HG03095 (cell line): Measurements from ENCODE around the gene PLAC1.

ENCODE experiments used
- ATAC-seq: cut with Tn5 transposase; IDR thresholded peaks from one replicate; pipeline ENCODE4 v1.9.1; 2021; ENCODE audit warnings: moderate library complexity; ENCODE audit not compliant: unreplicated experiment

PLAC1 gene

DNA sequence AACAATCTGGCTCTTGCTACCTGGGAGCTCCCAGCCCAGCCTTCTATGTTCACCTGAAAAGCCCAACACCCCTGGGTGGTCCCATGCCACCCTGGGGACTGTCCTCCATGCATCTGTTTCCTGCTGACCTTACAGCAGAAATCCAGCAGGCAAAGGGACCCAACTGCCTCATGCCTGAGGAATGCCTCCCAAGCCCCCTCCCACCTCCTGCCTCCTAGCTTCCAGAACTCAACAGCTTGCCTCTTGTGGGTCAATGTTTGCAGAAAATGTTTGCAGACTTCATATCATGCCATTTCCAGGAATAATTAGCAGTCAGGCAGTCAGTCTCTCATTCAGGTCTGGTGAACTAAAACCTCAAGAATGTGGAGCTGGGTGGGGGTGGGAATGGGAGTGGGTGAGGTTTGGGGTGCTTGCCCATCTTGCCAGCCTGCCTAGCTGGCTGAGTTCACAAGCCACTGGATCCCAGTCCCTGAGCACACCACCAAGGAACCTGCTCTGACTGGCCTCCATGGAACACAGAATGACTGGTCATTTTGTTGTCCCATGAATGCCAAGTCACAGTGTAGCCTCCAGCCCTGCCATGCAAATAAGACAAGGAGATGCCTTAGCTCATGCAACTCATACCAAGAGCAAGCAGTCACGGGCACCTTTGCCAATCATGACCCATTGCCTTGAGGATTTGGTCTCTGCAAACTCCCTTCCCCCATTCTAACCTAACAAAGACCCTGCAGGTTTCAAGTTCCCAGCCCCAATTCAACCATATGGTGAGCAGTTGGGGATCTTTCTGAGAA, 12.1 kb upstream of the PLAC1 start:
- ATAC-seq, result no peak

DNA sequence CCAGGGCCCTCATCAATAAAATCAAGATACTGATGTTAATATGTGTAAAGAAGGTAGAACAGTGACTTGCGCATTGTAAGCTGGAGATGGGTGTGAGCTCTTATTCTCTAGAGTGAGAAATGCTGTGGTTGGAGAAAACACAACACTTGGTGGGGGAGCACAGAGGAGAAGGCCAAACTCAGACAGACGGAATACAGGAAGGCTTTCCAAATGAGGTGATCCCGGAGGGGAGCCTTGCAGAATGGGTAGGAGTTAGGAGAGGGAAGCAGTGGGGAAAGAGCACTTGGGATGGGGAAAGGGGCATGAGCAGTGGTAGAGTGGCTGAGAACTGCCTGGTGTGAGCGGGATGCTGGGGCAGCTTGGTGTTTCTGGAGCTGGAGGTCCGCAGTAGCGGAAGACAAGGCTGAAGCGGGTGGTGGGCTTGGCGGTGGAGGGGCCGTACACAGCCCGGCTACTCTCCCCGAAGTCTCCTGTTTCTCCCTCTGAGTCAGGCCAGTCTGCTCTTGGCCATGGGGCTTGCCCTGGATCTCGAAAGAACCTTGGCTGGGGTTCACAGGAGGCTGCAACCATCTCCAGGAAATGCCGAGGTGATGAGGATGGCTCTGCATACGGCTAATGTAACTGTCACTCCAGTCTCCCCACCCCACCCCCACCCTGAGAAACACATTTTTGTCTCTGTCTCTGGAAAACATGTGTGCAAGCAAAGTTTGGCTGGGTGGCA, 11.3 kb upstream of the PLAC1 start:
- ATAC-seq, result no peak

DNA sequence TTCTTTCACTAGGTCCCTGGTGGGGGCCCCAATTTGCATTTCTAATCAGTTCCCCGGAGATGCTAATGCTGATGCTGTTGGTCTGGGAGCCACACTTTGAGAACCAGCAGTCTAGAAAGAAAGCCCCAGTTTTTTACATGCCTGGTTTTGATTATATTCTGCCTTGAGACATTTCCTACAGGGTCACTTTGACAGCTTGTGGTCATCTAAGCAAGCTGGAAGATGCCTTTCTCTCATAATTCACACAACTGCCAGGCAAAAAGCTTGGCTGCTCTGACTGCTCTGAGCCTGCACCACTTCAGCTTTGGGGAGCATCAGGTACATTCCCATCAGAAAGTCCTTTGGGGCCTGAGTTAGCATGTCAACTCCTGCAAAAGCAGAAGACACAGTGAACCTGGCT, 5.9 kb upstream of the PLAC1 start:
- ATAC-seq, result no peak

DNA sequence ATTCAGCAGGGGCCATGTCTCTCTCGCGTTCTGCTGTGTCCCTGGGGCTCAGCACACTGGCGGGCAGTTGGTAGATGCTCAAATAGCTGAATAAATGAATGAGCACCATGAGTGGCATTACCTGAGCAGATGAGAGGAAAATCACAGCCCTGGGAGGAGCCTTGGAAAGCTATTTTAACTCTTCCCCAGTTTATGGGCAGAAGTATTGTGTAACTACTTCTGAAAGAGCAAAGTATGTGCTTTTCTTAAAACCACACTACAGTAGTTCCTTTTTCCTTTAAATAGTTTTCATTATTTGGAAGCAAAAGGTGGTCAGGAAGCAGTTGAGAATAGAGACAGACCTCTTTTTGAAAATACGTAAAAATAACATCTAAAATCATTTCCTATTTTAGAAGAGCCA, 3.0 kb upstream of the PLAC1 start:
- ATAC-seq, result no peak

DNA sequence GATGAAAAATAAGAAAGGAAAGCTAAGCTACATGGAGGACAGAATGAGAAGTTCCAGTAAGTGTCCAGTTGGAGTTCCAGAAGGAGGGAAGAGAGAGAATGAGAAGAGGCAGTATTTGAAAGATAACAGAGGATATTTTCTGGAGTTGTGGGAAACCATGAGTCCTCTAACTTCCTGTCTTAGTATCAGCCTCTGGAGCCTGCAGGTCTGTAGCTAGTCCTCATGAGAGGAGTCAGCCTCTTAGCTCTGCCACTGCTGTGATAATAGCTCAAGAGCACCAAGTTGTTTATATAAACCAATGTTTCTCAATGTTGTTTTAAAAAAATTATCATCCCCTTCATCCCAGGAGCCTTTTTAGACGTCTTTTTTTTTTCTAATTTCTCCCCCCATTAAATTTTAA, 2.4 kb upstream of the PLAC1 start:
- ATAC-seq, result no peak

DNA sequence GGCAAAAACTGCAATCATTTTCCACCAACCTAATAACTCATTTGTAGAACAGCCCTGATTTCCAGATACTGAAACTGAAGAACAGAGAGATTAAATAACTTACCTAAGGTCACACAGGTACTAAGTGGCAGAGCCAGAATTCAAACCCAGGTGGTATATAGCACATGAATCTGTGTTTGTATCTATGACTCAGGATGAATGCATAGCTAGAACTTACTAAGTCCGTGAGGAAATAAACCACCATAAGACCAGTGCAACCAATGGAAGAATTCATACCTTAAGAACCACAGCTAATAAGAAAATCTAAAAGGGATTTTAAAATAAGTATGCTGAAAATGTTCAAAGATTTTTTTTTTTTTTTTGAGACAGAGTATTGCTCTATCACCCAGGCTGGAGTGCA, 1.5 kb upstream of the PLAC1 start:
- no peak for ATAC-seq

DNA sequence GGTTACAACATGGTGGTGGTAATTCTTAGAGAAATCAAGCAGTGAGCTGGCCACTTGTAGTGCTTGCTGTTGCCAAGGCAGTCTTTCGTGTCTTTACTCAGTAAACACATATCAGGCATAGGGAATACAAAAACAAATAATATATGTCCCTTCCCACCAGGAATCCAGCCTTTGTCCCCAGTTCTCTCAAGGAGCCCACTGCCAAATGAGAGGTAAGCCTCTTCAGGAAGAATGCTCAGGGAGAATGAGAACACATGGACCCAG, 421 bp upstream of the PLAC1 start:
- ATAC-seq, result no peak

DNA sequence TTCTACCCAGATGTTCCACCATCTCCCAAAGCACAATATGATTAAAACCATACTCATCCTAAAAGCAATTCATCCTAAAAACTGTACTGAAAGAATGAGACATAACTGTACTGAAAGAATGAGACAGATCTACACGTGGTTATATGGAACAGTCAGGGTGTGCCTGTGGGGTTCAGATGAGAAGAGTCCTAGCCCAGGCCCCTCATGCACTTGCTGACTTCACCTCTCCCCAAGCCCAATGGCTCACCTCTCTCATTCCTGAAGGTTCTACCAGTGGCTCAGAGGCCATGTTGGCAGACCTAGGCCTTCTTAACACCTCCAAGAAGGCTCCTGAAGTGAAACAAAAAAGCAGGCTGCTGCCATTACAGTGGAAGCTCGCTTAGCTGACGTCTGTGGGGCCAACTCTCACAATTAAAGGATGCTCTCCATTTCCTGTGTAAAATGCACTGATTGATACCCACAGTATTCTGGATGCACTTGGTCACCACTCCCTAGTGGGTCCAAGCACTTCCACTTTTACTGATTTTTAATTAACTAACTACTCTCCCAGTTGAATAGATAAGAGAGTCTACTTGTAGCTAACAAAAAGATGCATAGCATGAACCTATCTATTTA, 3.8 kb downstream of the PLAC1 start:
- peak; percentile 60 for ATAC-seq

DNA sequence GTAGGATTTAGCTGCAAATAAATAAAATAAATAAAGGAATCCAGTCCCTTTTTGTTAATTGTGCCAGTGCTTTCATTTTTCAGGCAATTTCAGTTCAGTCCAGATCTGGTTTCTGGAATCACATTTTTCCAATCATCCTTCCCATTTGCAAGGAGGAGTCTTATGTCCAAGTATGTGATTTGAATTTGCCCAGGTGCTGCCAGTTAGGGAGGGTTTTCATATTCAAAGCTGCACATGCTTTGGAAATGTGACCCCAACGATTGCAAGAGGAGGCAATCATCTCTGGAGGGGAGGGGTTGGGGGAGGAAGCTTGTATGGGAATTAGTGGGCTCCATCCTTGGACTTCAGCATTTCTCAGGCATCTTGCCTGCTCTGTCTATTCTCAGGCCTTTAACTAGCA, 4.4 kb downstream of the PLAC1 start:
- ATAC-seq, result no peak

DNA sequence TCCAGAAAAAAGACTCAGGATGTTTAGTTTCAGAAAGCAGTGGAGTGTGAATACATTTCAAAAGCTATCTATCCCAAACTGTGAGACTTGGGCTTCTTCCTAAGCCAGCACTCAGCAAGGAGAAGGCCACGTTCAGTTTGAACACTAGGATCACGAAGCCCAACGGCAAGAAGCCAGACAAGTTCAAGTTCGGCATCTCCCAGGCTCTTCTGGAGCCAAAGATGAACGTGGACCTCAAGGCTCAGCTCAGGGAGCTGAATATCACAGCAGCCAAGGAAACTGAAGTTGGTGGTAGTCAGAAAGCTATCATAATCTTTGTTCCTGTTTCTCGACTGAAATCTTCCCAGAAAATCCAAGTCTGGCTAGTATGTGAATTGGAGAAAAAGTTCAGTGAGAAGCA, 7.6 kb downstream of the PLAC1 start:
- ATAC-seq, result no peak

DNA sequence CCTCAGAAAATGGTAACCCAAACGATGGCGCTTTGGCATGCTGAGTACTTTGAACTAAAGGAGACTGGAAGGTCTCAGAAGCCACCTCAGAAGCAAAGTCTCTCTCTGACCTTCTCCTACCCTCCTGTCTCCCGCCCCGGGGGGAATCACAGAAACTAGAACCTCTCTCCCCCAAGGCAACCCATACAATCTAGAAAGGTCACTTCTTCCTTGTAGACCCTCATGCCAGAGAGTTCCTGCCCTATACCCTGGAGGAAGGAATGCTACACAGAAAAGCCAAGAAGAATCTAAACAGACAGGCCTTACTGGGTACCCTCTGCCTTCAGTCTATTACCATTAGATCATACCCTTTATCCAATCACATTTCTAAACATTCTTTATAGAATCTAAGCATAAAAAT, 8.5 kb downstream of the PLAC1 start:
- ATAC-seq, result no peak

DNA sequence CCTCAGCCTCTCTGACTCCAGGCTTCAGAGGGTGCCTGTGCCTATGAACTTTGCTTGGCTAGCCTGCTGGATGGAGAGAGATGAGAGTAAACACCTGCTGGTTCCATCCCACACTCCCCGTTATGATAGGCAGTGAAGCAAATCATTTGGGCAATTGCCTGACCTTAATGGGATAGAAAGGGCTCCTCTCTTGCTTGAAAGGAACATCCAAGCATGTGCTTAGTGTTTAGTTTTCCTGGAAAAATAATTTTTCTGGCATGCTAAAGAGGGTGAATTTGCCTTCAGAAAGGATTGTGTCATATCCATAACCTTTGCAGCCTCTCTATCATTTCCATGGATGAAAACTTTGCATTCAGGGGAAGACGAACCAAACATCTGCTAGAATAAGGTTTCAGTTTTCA, 10.8 kb downstream of the PLAC1 start:
- ATAC-seq, result no peak

DNA sequence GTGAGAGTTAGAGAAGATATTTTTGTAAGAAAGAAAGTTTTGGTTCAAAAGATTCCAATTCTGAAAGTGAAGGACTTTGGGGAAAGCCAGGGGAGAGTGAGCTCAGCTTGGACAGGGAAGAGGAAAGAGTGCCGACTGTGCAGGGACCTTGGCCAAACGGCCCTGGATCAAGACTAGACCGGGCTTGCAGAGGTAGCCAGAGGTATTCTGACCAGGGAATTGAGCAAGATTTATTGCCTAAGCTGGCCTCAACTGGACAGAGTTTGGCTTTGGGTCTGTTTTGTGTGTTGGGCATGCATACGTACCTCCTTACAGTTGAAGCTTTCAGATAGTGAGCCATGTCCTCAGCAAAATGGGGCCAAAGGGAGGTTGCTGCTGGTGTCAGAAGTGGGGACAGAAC, 11.6 kb downstream of the PLAC1 start:
- ATAC-seq, result no peak

DNA sequence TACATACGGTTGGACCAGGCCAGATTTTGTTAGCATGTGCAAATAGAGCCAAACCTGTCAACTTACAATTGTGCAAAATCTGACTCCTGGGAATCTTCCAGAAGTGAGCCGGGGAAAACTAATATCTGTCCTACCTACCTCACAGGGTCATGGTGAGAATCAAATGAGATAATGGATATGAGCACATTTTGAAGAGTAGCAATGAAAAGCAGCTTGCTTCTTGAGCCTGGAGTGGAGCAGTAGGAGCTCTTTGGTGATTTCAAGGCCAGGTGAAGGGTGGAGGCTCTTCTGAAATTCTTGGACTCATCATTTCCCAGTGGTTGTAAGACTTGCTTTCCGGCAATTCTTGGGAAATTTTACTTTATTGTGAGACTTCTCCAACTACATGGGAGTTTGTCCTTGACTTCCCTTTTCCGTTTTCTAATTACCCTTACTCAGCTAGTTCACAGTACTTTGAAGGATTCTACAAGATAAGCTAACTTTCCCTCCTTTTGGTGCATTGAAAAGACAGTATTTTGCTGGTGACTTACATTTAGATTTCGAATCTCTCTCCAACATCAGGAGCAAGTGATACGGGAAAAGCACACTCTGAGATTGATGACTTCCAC, 12.2 kb downstream of the PLAC1 start:
- ATAC-seq, result no peak

DNA sequence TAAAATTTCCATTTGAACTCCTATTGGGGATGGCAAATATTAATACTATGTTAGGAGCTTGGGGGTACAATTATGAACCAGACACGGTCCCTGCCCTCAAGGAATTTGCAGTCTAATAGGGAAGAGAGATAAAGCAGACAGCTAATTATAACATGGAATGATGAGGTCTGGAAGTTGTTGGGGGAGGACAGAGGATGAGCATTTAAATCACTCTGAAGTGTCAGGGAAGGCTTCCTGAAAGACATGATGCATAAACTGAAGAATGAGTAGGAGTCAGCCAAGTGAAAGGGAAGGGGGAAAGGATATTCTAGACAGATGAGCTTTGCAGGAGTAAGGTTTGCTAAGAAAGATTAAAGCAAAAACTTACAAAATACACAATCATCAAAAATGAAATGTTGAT, 15.9 kb downstream of the PLAC1 start:
- ATAC-seq, result no peak

DNA sequence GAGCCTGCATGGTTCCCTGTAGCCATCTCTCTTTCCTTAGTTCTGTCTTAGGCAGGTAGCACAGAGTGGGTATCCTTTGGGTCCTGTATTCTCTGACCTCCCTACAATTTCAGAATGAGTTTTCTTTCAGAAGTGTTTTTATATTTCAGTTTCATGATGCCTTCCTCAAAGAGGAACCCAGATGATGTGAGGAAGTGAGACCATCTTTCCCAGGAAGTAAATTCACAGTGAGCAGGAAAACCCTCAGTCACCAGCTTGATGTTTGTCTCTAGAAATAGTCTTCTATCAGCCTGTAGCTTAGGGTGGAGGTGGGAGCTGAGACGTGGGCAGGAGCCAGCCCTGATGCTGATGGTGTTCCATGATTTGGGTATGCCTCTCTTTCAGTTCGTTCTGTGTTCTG, 16.9 kb downstream of the PLAC1 start:
- no peak for ATAC-seq

DNA sequence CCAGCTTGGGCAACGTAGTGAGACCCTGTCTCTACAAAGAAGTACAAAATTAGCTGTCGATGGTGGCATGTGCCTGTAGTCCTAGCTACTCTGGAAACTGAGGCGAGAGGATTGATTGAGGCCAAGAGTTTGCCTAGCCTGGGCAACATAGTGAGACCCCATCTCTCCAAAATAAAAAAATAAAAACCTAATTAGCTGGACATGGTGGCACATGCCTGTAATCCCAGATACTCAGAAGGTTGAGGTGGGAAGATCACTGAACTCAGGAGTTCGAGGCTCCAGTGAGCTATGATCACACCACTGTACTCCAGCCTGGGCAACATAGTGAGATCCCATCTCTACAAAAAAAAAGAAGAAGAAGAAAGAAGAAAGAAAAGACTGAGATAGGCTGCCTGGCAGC, 17.4 kb downstream of the PLAC1 start:
- ATAC-seq, result no peak

DNA sequence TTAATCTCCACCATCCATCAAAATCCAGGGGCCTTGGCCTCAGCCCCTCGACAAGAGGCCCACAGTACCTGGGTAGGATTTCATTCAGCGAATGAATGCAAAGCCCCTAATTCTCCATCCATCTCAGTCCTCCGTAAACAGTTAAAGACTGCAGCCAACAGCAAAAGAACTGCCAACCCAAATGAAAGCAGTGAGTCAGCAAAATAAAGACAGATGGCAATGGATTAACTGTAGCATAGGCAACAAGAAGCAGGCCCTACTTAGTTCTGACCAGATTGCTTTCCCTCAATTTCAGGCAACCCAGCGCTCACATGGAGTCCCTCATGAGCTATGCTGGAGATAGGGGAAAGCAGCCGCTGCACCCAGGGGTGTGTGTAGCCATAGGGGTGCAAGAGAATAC, 21.4 kb downstream of the PLAC1 start:
- ATAC-seq, result no peak

DNA sequence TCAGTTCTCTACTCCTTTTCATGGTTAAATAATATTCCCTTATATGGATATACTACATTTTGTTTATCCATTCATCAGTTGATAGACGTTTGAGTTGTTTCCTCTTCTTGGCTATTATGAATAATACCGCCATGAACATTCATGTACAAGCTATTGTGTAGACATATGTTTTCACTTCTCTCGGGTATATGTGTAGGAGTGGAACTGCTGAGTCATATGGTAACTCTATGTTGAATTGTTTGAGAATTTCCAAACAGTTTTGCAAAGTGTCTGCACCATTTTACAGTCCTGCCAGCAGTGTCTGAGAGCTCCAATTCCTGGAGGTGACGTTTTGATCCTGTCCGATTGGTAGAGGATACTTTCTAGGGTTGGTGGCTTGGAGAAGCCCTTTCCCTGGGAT, 23.6 kb downstream of the PLAC1 start:
- no peak for ATAC-seq

DNA sequence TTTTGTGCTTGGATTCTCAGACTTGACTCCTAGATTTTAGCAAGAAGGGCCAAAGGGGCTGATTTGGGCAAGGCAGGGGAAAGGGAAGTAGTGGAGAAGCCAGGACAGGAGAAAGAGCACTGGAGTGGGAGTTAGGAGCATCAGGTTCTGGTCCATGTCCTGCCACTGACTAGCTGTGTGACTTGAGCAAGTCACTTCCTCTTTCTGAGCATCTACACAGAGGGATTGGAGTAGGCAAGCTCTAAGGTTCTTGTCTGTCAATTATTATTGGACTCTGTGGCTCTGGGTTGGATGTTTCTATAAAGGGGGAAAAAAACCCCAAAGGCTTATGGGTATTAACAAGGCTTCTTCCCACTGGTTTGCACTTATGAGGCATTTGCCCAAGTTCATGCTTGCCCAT, 24.4 kb downstream of the PLAC1 start:
- ATAC-seq, result no peak

DNA sequence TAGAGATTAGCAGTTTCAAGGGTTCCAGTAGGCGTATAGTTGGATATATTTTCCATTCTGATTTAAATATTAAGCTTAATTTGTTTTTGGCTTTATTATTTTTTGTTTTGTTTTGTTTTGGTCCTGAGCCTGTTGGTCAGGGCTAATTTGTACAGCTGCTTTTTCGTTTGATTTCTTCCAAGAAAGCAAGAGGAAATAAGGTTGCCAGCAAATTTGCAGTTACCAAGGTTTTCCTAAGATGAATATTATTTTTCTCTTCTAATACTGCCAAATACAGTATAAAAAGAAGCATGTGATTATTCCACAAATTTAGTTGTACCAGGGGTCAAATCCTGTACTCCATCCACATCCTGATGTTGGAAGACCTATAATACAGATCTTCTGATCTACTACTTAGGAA, 24.9 kb downstream of the PLAC1 start:
- ATAC-seq, result no peak

DNA sequence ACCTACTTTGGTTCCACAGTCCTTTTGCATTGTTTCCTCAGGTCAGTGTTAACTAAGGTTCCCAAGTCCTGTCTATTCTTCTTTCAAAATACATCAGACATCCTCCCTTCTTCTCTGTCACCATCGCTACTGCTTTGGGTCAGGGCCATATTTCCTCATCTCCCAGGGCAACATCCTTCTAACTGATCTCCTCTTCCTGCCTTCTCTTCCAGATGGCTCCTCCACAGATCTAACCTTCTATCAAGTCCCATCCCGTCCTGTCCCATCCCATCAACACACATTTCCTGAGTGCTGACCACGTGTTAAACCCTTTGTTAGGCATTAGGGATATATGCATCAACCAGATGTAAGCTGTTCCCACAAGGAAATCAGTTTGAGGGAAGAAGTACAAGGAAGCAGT, 25.9 kb downstream of the PLAC1 start:
- no peak for ATAC-seq
